HT1080 (cell line): ENCODE data around the gene TLR5. TPM values are rescaled to one million over a fixed set of nuclear protein-coding genes. Genes with fewer than 3 reads are reported as not detected.
"Not testable (repeated sequence)": the region's sequence is repeated elsewhere in the genome, so short reads cannot be mapped to it uniquely, and the experiment has no call there.

Experiments
- DNase-seq: peaks from one replicate; pipeline ENCODE4 v3.0.0-alpha.2; 2015; ENCODE audit warnings: low read depth
- polyA plus RNA-seq, 2 experiments: library from polyadenylated mRNA; depleted of rRNA; stranded (reverse); fragments of >200 nt; gene quantifications; 2 replicates each; pipeline ENCODE4 v1.2.3, GENCODE V29; 2015
- total RNA-seq: library from RNA; depleted of rRNA; stranded (reverse); fragments of >200 nt; shearing (Covaris generic); gene quantifications from 2 replicates; pipeline ENCODE4 v1.2.3, GENCODE V29; 2014; rRNA removed

The TLR5 gene
- total RNA-seq = not detected in 2 replicates
- not detected in 2 replicates for polyA plus RNA-seq (2015; cell fraction: cytosol; rRNA removed)
- polyA plus RNA-seq (2015; cell fraction: nucleus; rRNA removed) = 0.12 and 0.41 TPM in 2 replicates

- no peak for DNase-seq
Observed at GRCh38 chr1:223142795-223143536, at the start of gene TLR5. TLR5 (minus strand) TSS chr1:223143248; CDS start chr1:223113031, 30,217 bp downstream.

- DNase-seq = peak; percentile 75
Observed at GRCh38 chr1:223189903-223190724, 47.1 kb upstream of the TLR5 start.

- no peak for DNase-seq
Observed at GRCh38 chr1:223189525-223189902, 46.5 kb upstream of the TLR5 start.

GRCh38 chr1:223188618-223189356, 45.7 kb upstream of the TLR5 start:
- no peak for DNase-seq

GRCh38 chr1:223186800-223187199, 43.8 kb upstream of the TLR5 start:
- DNase-seq = no peak

GRCh38 chr1:223183268-223183862, 40.3 kb upstream of the TLR5 start:
- DNase-seq = no peak

GRCh38 chr1:223180731-223181321, 37.8 kb upstream of the TLR5 start:
- DNase-seq = no peak

GRCh38 chr1:223179786-223180185, 36.7 kb upstream of the TLR5 start:
- DNase-seq = no peak

- no peak for DNase-seq
Observed at GRCh38 chr1:223179280-223179679, 36.2 kb upstream of the TLR5 start.

GRCh38 chr1:223177681-223178080, 34.6 kb upstream of the TLR5 start:
- no peak for DNase-seq

- DNase-seq = no peak
Observed at GRCh38 chr1:223176437-223176836, 33.4 kb upstream of the TLR5 start.

GRCh38 chr1:223175633-223176032, 32.6 kb upstream of the TLR5 start:
- no peak for DNase-seq

- DNase-seq = no peak
Observed at GRCh38 chr1:223175032-223175431, 32.0 kb upstream of the TLR5 start.

- not testable (repeated sequence) for DNase-seq
Observed at GRCh38 chr1:223169458-223169857, 26.4 kb upstream of the TLR5 start.

- DNase-seq = no peak
Observed at GRCh38 chr1:223161321-223161720, 18.3 kb upstream of the TLR5 start.

GRCh38 chr1:223156343-223156742, 13.3 kb upstream of the TLR5 start:
- no peak for DNase-seq

- no peak for DNase-seq
Observed at GRCh38 chr1:223155153-223155552, 12.1 kb upstream of the TLR5 start.

- DNase-seq = peak; percentile 89
Observed at GRCh38 chr1:223153177-223154119, 10.4 kb upstream of the TLR5 start.

- no peak for DNase-seq
Observed at GRCh38 chr1:223152399-223152798, 9.4 kb upstream of the TLR5 start.

- no peak for DNase-seq
Observed at GRCh38 chr1:223150443-223150842, 7.4 kb upstream of the TLR5 start.
